Measurements from ENCODE around the gene GPC3.
"Not testable (repeated sequence)": the region's sequence is repeated elsewhere in the genome, so short reads cannot be mapped to it uniquely, and the experiment has no call there.

The GPC3 gene

GRCh38 chrX:134024686-134025377 is 39.4 kb upstream of the GPC3 start:
- Histone ChIP-seq H3K4me3 (ENCODE audit: severe bottlenecking) (no peak overlapping the region), H3K4me1 (ENCODE audit: insufficient read depth, poor library complexity, severe bottlenecking) (no peaks in the 10 kb centered on the region), H3K27me3 (ENCODE audit: insufficient read depth, poor library complexity, severe bottlenecking) (no peaks in the 10 kb centered on the region), H3K9me3 (ENCODE audit: severe bottlenecking) (no peaks in the 10 kb centered on the region), H3K27ac (ENCODE audit: poor library complexity, severe bottlenecking) (no peak overlapping the region), H3K36me3 (ENCODE audit: low read depth) (no peaks in the 10 kb centered on the region)
- DNase-seq (ENCODE audit: low spot score): no peak
- ATAC-seq (ENCODE audit: low read depth): no peak
- no peak for TF ChIP-seq CTCF (IDR thresholded peaks at IDR 0.05; ENCODE audit: poor library complexity, severe bottlenecking)

DNA sequence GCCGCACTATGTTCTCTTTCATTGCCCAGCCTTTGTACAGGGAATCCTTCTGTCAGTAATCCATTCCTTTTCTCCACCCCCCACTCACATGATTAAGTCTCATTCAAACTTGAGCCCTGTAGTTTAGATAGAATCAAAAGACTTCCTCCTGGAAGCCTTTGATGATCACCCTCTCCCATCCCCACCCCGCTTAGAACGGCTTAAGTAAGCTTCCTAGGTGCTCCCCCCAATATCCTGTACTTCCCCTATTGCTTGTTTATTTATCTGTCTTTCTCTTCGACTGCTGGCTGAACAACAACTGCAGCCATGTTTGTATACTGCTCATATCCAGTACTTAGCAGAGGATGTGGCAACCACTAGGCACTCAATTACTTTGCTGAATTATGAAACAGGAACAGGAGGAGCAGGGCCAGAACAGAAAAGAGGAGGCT is 38.5 kb upstream of the GPC3 start:
- no peak for ATAC-seq (ENCODE audit: low read depth)
- no peak overlapping the region for H3K4me3 ChIP-seq (ENCODE audit: severe bottlenecking)
- no peak for DNase-seq (ENCODE audit: low spot score)

GRCh38 chrX:134020910-134021309 is 35.5 kb upstream of the GPC3 start:
- DNase-seq (ENCODE audit: low spot score): no peak
- Histone ChIP-seq H3K4me3 (ENCODE audit: severe bottlenecking) (no peak overlapping the region), H3K36me3 (ENCODE audit: low read depth) (no peaks in the 10 kb centered on the region), H3K27me3 (ENCODE audit: insufficient read depth, poor library complexity, severe bottlenecking) (no peaks in the 10 kb centered on the region), H3K4me1 (ENCODE audit: insufficient read depth, poor library complexity, severe bottlenecking) (no peaks in the 10 kb centered on the region), H3K9me3 (ENCODE audit: severe bottlenecking) (no peaks in the 10 kb centered on the region), H3K27ac (ENCODE audit: poor library complexity, severe bottlenecking) (no peak overlapping the region)
- no peak for TF ChIP-seq CTCF (IDR thresholded peaks at IDR 0.05; ENCODE audit: poor library complexity, severe bottlenecking)
- ATAC-seq (ENCODE audit: low read depth): no peak

More for the DNA sequence above, 38.5 kb upstream of the GPC3 start:
- Histone ChIP-seq H3K27ac (ENCODE audit: poor library complexity, severe bottlenecking) (no peak overlapping the region), H3K36me3 (ENCODE audit: low read depth) (no peaks in the 10 kb centered on the region), H3K4me1 (ENCODE audit: insufficient read depth, poor library complexity, severe bottlenecking) (no peaks in the 10 kb centered on the region), H3K27me3 (ENCODE audit: insufficient read depth, poor library complexity, severe bottlenecking) (no peaks in the 10 kb centered on the region), H3K9me3 (ENCODE audit: severe bottlenecking) (no peaks in the 10 kb centered on the region)
- TF ChIP-seq CTCF (IDR thresholded peaks at IDR 0.05; ENCODE audit: poor library complexity, severe bottlenecking): no peak

- H3K4me3 ChIP-seq (ENCODE audit: severe bottlenecking): no peak overlapping the region
- no peak for DNase-seq (ENCODE audit: low spot score)
These were observed 34.3 kb upstream of the GPC3 start for GRCh38 chrX:134019567-134020206.

GRCh38 chrX:134016309-134016708 is 30.9 kb upstream of the GPC3 start:
- not testable (repeated sequence) for DNase-seq (ENCODE audit: low spot score); ATAC-seq (ENCODE audit: low read depth); H3K36me3 ChIP-seq (ENCODE audit: low read depth); H3K27ac ChIP-seq (ENCODE audit: poor library complexity, severe bottlenecking); H3K4me1 ChIP-seq (ENCODE audit: insufficient read depth, poor library complexity, severe bottlenecking); H3K27me3 ChIP-seq (ENCODE audit: insufficient read depth, poor library complexity, severe bottlenecking); H3K4me3 ChIP-seq (ENCODE audit: severe bottlenecking); H3K9me3 ChIP-seq (ENCODE audit: severe bottlenecking)

More at GRCh38 chrX:134019567-134020206, 34.3 kb upstream of the GPC3 start:
- no peak for TF ChIP-seq CTCF (IDR thresholded peaks at IDR 0.05; ENCODE audit: poor library complexity, severe bottlenecking)
- Histone ChIP-seq H3K4me1 (ENCODE audit: insufficient read depth, poor library complexity, severe bottlenecking) (no peaks in the 10 kb centered on the region), H3K36me3 (ENCODE audit: low read depth) (no peaks in the 10 kb centered on the region), H3K27ac (ENCODE audit: poor library complexity, severe bottlenecking) (no peak overlapping the region), H3K27me3 (ENCODE audit: insufficient read depth, poor library complexity, severe bottlenecking) (no peaks in the 10 kb centered on the region), H3K9me3 (ENCODE audit: severe bottlenecking) (no peaks in the 10 kb centered on the region)
- no peak for ATAC-seq (ENCODE audit: low read depth)

DNA sequence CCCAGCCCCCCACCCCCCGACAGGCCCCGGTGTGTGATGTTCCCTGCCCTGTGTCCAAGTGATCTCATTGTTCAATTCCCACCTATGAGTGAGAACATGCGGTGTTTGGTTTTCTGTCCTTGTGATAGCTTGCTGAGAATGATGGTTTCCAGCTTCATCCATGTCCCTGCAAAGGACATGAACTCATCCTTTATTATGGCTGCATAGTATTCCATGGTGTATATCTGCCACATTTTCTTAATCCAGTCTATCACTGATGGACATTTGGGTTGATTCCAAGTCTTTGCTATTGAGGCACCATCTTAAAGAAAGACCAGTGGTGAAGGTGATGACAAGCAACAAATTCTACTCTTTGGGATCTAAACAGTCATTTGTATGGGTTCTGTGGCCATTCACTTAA is 30.1 kb upstream of the GPC3 start:
- H3K9me3 ChIP-seq (ENCODE audit: severe bottlenecking); ATAC-seq (ENCODE audit: low read depth); H3K27me3 ChIP-seq (ENCODE audit: insufficient read depth, poor library complexity, severe bottlenecking); DNase-seq (ENCODE audit: low spot score); H3K4me1 ChIP-seq (ENCODE audit: insufficient read depth, poor library complexity, severe bottlenecking); H3K27ac ChIP-seq (ENCODE audit: poor library complexity, severe bottlenecking); H3K4me3 ChIP-seq (ENCODE audit: severe bottlenecking); H3K36me3 ChIP-seq (ENCODE audit: low read depth): not testable (repeated sequence)
